Mesenchymal stem cell (in vitro differentiated cells and primary cell): ENCODE measurements around the gene FBP1. TPM values are rescaled to one million over a fixed set of nuclear protein-coding genes. Genes with fewer than 3 reads are reported as not detected.

Experiments used
- DNase-seq: peaks from one replicate; pipeline ENCODE4 v3.0.0-alpha.2; 2013
- H2AFZ ChIP-seq: one replicate; pipeline ENCODE4 v1.6.1; 2013; ENCODE audit warnings: low read depth, mild to moderate bottlenecking, control low read depth, inconsistent platforms, low read length, moderate library complexity
- H2AK5ac ChIP-seq: 2 replicates; pipeline ENCODE4 v1.6.1; 2013; ENCODE audit warnings: low read length, moderate library complexity, mild to moderate bottlenecking, inconsistent platforms; ENCODE audit not compliant: severe bottlenecking
- H2BK120ac ChIP-seq: one replicate; pipeline ENCODE4 v1.6.1; 2013; ENCODE audit warnings: low read depth, mild to moderate bottlenecking, inconsistent platforms, low read length, moderate library complexity
- H2BK12ac ChIP-seq, 2 experiments: one replicate each; pipeline ENCODE4 v1.6.1; 2013; ENCODE audit warnings: inconsistent platforms in 2 of 2, low read length in 2 of 2, mild to moderate bottlenecking in 2 of 2, moderate library complexity in 2 of 2, control low read depth in 1 of 2
- H2BK15ac ChIP-seq: one replicate; pipeline ENCODE4 v1.6.1; 2013; ENCODE audit warnings: mild to moderate bottlenecking, low read depth, inconsistent platforms; ENCODE audit not compliant: poor library complexity, severe bottlenecking
- H2BK5ac ChIP-seq: 2 replicates; pipeline ENCODE4 v1.6.1; 2013; ENCODE audit warnings: low read depth, mild to moderate bottlenecking, low read length, control low read depth, inconsistent platforms; ENCODE audit not compliant: poor library complexity, severe bottlenecking
- H3K14ac ChIP-seq, 2 experiments: one replicate each; pipeline ENCODE4 v1.6.1; 2013; ENCODE audit warnings: inconsistent platforms in 2 of 2, low read length in 2 of 2, control low read depth in 1 of 2, mild to moderate bottlenecking in 1 of 2, moderate library complexity in 1 of 2
- H3K18ac ChIP-seq, 2 experiments: one replicate each; pipeline ENCODE4 v1.6.1; 2013; ENCODE audit warnings: inconsistent platforms in 2 of 2, low read length in 2 of 2, control low read depth in 1 of 2, low read depth in 1 of 2, mild to moderate bottlenecking in 1 of 2
- H3K23ac ChIP-seq, 2 experiments: one replicate each; pipeline ENCODE4 v1.6.1; 2013; ENCODE audit warnings: inconsistent platforms in 2 of 2, low read length in 2 of 2, mild to moderate bottlenecking in 2 of 2, moderate library complexity in 2 of 2, control low read depth in 1 of 2
- H3K27ac ChIP-seq: 2 replicates; pipeline ENCODE4 v1.5.1; 2013; ENCODE audit warnings: mild to moderate bottlenecking, moderate library complexity, low read length, control low read depth, inconsistent platforms; ENCODE audit not compliant: poor library complexity, severe bottlenecking
- H3K27me3 ChIP-seq, 2 experiments: 2 replicates each; pipeline versions ENCODE4 v1.6.1 to v1.7.0; 2013; ENCODE audit warnings: low read length in 2 of 2, mild to moderate bottlenecking in 2 of 2, moderate library complexity in 2 of 2, control low read depth in 1 of 2, inconsistent platforms in 1 of 2; ENCODE audit not compliant: control insufficient read depth in 1 of 2, insufficient read depth in 1 of 2
- H3K36me3 ChIP-seq, 2 experiments: 2 replicates each; pipeline versions ENCODE4 v1.6.1 to v1.7.0; 2013; ENCODE audit warnings: low read length in 2 of 2, control low read depth in 1 of 2, inconsistent platforms in 1 of 2, low read depth in 1 of 2, mild to moderate bottlenecking in 1 of 2; ENCODE audit not compliant: insufficient read depth in 2 of 2, control insufficient read depth in 1 of 2
- H3K4ac ChIP-seq, 2 experiments: one replicate each; pipeline ENCODE4 v1.6.1; 2013; ENCODE audit warnings: inconsistent platforms in 2 of 2, low read length in 2 of 2, mild to moderate bottlenecking in 2 of 2, moderate library complexity in 2 of 2, control low read depth in 1 of 2, low read depth in 1 of 2
- H3K4me1 ChIP-seq: 2 replicates; pipeline ENCODE4 v1.6.1; 2013; ENCODE audit warnings: low read depth, low read length, control low read depth; ENCODE audit not compliant: control insufficient read depth, insufficient read depth
- H3K4me2 ChIP-seq: 2 replicates; pipeline ENCODE4 v1.6.1; 2013; ENCODE audit warnings: low read length, mild to moderate bottlenecking, inconsistent platforms; ENCODE audit not compliant: poor library complexity, severe bottlenecking
- H3K4me3 ChIP-seq, 2 experiments: 2 replicates each; pipeline versions ENCODE4 v1.5.1 to v1.7.0; 2013; ENCODE audit warnings: low read length in 2 of 2, mild to moderate bottlenecking in 2 of 2, control low read depth in 1 of 2, low read depth in 1 of 2; ENCODE audit not compliant: insufficient read depth in 1 of 2
- H3K79me1 ChIP-seq: replicated peaks from 2 replicates; pipeline ENCODE4 v1.6.1; 2013; ENCODE audit warnings: mild to moderate bottlenecking, control low read depth, low read length, inconsistent platforms; ENCODE audit not compliant: poor library complexity, severe bottlenecking
- H3K9ac ChIP-seq: 2 replicates; pipeline ENCODE4 v1.7.0; 2013; ENCODE audit warnings: mild to moderate bottlenecking, low read length, moderate library complexity
- H3K9me3 ChIP-seq: 2 replicates; pipeline ENCODE4 v1.7.0; 2013; ENCODE audit warnings: mild to moderate bottlenecking, low read length; ENCODE audit not compliant: control insufficient read depth
- H4K8ac ChIP-seq: one replicate; pipeline ENCODE4 v1.6.1; 2013; ENCODE audit warnings: inconsistent platforms, mild to moderate bottlenecking, low read length, moderate library complexity
- H4K91ac ChIP-seq: one replicate; pipeline ENCODE4 v1.6.1; 2013; ENCODE audit warnings: mild to moderate bottlenecking, low read length, inconsistent platforms
- WGBS: methylation state at CpG from one replicate; pipeline ENCODE4 v1.1.7; 2013; ENCODE audit warnings: mixed read lengths; 5-methylcytosine and 5-hydroxymethylcytosine counted together
- polyA plus RNA-seq, 2 experiments: library from polyadenylated mRNA; stranded (reverse); fragments of 200-250 nt; gene quantifications; one replicate each; pipeline ENCODE4 v1.2.3, GENCODE V29; 2013

FBP1 gene
- 0.40 TPM for polyA plus RNA-seq (2013, experiment 1 of 2)
- 0.15 TPM for polyA plus RNA-seq (2013, experiment 2 of 2)

- H2BK5ac ChIP-seq = no peak within 1 kb of the TSS
- H3K4me2 ChIP-seq = peak within 1 kb of the TSS; percentile 99
- H3K27me3 ChIP-seq = peaks cover 32 to 34% of the 10 kb centered on the region in 2 experiments
- peak; percentile 42 for DNase-seq
- no peak within 1 kb of the TSS for H2AK5ac ChIP-seq
- peaks cover 17% of the 10 kb centered on the region for H3K4me1 ChIP-seq
- no peak within 1 kb of the TSS for H2BK120ac ChIP-seq
- H3K4me3 ChIP-seq = peak within 1 kb of the TSS; percentile 62 to 69
- H3K23ac ChIP-seq = peak within 1 kb of the TSS in 1 of 2 experiments; percentile 94
- peak within 1 kb of the TSS; percentile 91 for H4K8ac ChIP-seq
- H3K9me3 ChIP-seq = no peaks in the 10 kb centered on the region
- H3K9ac ChIP-seq = peak within 1 kb of the TSS; percentile 43
- peak within 1 kb of the TSS in 1 of 2 experiments; percentile 50 for H3K18ac ChIP-seq
- H3K4ac ChIP-seq = no peak within 1 kb of the TSS
- H2BK15ac ChIP-seq = no peak within 1 kb of the TSS
- H2BK12ac ChIP-seq = no peak within 1 kb of the TSS
- H2AFZ ChIP-seq = peak within 1 kb of the TSS; percentile 78
- WGBS = 5% methylated on average over 58 of the region's 79 CpGs
- no peak within 1 kb of the TSS for H3K27ac ChIP-seq
- peak within 1 kb of the TSS in 1 of 2 experiments; percentile 94 for H3K14ac ChIP-seq
- peak within 1 kb of the TSS; percentile 1 for H4K91ac ChIP-seq
- H3K36me3 ChIP-seq = no peaks in the 10 kb centered on the region
- H3K79me1 ChIP-seq = no peaks in the 10 kb centered on the region
Measured at GRCh38 chr9:94639061-94639998, at the start of gene FBP1. FBP1 (minus strand) TSS chr9:94639518; CDS start chr9:94639310, 208 bp downstream.

GRCh38 chr9:94687451-94687850, 48.1 kb upstream of the FBP1 start:
- no peak overlapping the region for H3K4me3 ChIP-seq
- no peak overlapping the region for H4K8ac ChIP-seq
- no peak overlapping the region for H3K14ac ChIP-seq
- H4K91ac ChIP-seq = no peak overlapping the region
- no peaks in the 10 kb centered on the region for H3K79me1 ChIP-seq
- no peak overlapping the region for H2BK120ac ChIP-seq
- H2BK5ac ChIP-seq = no peak overlapping the region
- no peak overlapping the region for H2AFZ ChIP-seq
- H2AK5ac ChIP-seq = no peak overlapping the region
- no peak overlapping the region for H3K27ac ChIP-seq
- H3K23ac ChIP-seq = no peak overlapping the region
- DNase-seq = no peak
- no peak overlapping the region for H2BK12ac ChIP-seq
- H3K4me1 ChIP-seq = peaks cover 6% of the 10 kb centered on the region
- H3K9me3 ChIP-seq = no peaks in the 10 kb centered on the region
- H3K36me3 ChIP-seq = no peaks in the 10 kb centered on the region
- no peak overlapping the region for H2BK15ac ChIP-seq
- no peak overlapping the region for H3K9ac ChIP-seq
- peaks cover 0 to 22% of the 10 kb centered on the region in 2 experiments for H3K27me3 ChIP-seq
- WGBS = 97% methylated on average over 1 of the region's 2 CpGs
- H3K4ac ChIP-seq = no peak overlapping the region
- no peak overlapping the region for H3K18ac ChIP-seq
- H3K4me2 ChIP-seq = no peak overlapping the region

- no peak overlapping the region for H2AFZ ChIP-seq
- no peak for DNase-seq
- H4K8ac ChIP-seq = no peak overlapping the region
- no peak overlapping the region for H2BK12ac ChIP-seq
- no peak overlapping the region for H3K23ac ChIP-seq
- no peak overlapping the region for H4K91ac ChIP-seq
- H3K4ac ChIP-seq = no peak overlapping the region
- H2BK120ac ChIP-seq = no peak overlapping the region
- H3K4me1 ChIP-seq = no peaks in the 10 kb centered on the region
- no peak overlapping the region for H2AK5ac ChIP-seq
- no peak overlapping the region for H3K18ac ChIP-seq
- H3K4me3 ChIP-seq = no peak overlapping the region
- no peak overlapping the region for H2BK5ac ChIP-seq
- peaks cover 0 to 11% of the 10 kb centered on the region in 2 experiments for H3K27me3 ChIP-seq
- H3K14ac ChIP-seq = no peak overlapping the region
- 100% methylated on average over 2 of the region's 2 CpGs for WGBS
- no peaks in the 10 kb centered on the region for H3K9me3 ChIP-seq
- H2BK15ac ChIP-seq = no peak overlapping the region
- H3K4me2 ChIP-seq = no peak overlapping the region
- no peak overlapping the region for H3K9ac ChIP-seq
- no peak overlapping the region for H3K27ac ChIP-seq
- no peaks in the 10 kb centered on the region for H3K36me3 ChIP-seq
- no peaks in the 10 kb centered on the region for H3K79me1 ChIP-seq
Measured at GRCh38 chr9:94685359-94685758, 46.0 kb upstream of the FBP1 start.

- Histone ChIP-seq H3K79me1 (no peaks in the 10 kb centered on the region), H2BK15ac (no peak overlapping the region), H3K4me1 (peaks cover 2% of the 10 kb centered on the region)
Measured at GRCh38 chr9:94681508-94681907, 42.2 kb upstream of the FBP1 start.

More at GRCh38 chr9:94681508-94681907, 42.2 kb upstream of the FBP1 start:
- Histone ChIP-seq H3K23ac (no peak overlapping the region), H2AK5ac (no peak overlapping the region), H3K9ac (peak overlapping the region; percentile 84), H3K4ac (no peak overlapping the region), H2AFZ (no peak overlapping the region), H3K36me3 (no peaks in the 10 kb centered on the region), H3K4me2 (no peak overlapping the region), H3K9me3 (no peaks in the 10 kb centered on the region), H3K4me3 (no peak overlapping the region), H3K27ac (no peak overlapping the region), H2BK12ac (no peak overlapping the region), H3K14ac (no peak overlapping the region), H2BK120ac (no peak overlapping the region), H3K27me3 (peaks cover 0 to 10% of the 10 kb centered on the region in 2 experiments), H4K8ac (no peak overlapping the region), H2BK5ac (no peak overlapping the region), H4K91ac (no peak overlapping the region), H3K18ac (no peak overlapping the region)
- 29% methylated on average over 5 of the region's 7 CpGs for WGBS
- DNase-seq = peak; percentile 81
